GM21825 (cell line): Measurements from ENCODE around the gene DDHD1.

Experiments used
- ATAC-seq: cut with Tn5 transposase; IDR thresholded peaks from one replicate; pipeline ENCODE4 v1.9.1; 2021; ENCODE audit warnings: mild to moderate bottlenecking, moderate library complexity; ENCODE audit not compliant: unreplicated experiment

The DDHD1 gene

GRCh38 chr14:53035336-53036210 lies 117.5 kb downstream of the DDHD1 start:
- no peak for ATAC-seq

- ATAC-seq: no peak
Measured at GRCh38 chr14:53034688-53035230, 118.4 kb downstream of the DDHD1 start.

DNA sequence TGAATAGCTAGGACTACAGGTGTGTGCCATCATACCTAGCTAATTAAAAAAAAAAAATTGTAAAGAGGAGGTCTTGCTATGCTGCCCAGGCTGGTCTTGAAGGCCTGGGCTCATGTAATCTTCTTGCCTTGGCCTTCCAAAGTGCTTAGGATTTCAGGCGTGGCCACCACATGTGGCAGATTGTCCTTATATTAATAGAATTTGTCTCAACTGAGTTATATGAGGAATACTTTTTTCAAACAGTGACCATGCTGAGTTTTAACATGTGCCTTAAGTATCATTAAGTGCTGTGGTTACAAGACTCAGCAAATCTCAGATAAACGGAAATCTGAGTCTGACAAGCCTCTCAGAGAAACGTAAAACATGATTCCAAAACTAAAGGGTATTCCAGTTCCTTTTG lies 119.1 kb downstream of the DDHD1 start:
- no peak for ATAC-seq

- ATAC-seq: no peak
Measured at GRCh38 chr14:53032838-53033390, 120.2 kb downstream of the DDHD1 start.

- no peak for ATAC-seq
Measured at GRCh38 chr14:53032161-53032803, 120.8 kb downstream of the DDHD1 start.

GRCh38 chr14:53027562-53027961 lies 125.6 kb downstream of the DDHD1 start:
- ATAC-seq: no peak

- no peak for ATAC-seq
Measured at GRCh38 chr14:53027041-53027440, 126.1 kb downstream of the DDHD1 start.

DNA sequence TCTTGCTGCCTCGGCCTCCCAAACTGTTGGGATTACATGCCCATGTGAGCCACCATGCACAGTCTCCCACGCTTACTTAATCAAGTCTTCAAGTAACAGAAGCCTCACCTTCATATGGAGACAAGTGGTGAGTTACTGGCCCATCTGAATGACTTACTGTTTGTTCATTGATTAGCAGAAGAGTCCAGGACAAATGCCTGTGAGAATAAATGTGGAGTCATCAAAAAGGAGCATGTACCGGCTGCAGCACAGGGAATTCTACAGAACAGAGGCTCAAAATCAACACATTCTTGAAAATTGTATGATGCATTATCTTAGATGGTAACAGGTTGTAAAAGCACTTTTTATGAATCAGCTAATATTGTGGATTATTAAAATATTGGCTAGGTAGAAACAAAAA lies 129.8 kb downstream of the DDHD1 start:
- ATAC-seq: no peak

- no peak for ATAC-seq
Measured at GRCh38 chr14:53022593-53022992, 130.5 kb downstream of the DDHD1 start.

DNA sequence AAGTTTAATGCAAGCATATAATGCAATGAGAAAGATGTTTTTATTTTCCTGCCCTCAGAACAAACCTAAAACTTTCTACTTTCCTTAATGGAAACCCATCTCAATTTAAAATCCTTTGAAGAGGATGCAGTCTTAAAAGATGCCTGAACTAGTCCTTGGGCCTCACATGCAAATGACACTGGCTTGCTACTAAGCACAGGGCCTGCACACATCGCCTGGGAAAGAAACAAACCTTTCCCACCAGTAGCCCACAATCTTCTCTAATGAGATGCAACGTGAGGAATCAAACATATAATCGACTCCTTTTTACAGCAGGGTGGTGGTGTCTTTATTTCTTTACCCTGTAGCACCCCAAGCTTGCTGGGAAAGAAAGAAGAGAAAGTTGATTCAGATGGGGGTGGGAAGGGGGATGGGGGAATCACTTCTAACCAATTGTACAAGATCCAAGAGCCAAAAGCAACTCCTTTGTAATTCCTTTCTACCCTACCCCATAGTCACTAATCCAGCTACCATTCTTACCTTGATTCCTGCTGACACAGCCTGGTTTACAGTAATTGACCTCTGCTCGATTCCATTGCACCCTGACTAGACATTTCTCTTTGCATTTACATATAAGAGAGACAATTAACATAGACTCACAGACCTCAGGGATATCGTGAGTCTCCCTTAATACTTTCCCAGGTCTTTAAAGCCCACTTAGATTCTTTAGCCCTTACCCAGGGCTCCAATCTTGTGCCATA lies 132.8 kb downstream of the DDHD1 start:
- ATAC-seq: no peak

DNA sequence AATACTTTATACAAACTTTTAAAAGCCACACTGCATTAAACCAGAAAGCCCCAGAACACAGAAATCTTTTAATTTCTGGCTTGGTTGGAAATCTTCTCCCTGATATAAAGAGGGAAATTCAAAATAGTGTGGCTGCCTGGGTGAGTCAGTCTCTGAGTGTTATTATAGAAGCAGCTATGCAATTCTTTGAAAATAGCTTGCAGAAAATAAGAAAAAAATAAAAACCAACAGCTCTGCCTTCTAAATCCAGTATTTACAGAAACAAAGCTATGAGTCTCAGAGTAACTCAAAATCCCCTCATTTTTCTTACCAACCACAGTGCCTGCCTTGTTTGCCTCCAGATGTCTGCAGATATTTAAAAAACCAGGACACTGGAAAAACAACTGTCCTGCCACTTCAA lies 133.7 kb downstream of the DDHD1 start:
- no peak for ATAC-seq

GRCh38 chr14:53017837-53018236 lies 135.3 kb downstream of the DDHD1 start:
- no peak for ATAC-seq

GRCh38 chr14:53016919-53017318 lies 136.2 kb downstream of the DDHD1 start:
- no peak for ATAC-seq

GRCh38 chr14:53016491-53016890 lies 136.6 kb downstream of the DDHD1 start:
- no peak for ATAC-seq

DNA sequence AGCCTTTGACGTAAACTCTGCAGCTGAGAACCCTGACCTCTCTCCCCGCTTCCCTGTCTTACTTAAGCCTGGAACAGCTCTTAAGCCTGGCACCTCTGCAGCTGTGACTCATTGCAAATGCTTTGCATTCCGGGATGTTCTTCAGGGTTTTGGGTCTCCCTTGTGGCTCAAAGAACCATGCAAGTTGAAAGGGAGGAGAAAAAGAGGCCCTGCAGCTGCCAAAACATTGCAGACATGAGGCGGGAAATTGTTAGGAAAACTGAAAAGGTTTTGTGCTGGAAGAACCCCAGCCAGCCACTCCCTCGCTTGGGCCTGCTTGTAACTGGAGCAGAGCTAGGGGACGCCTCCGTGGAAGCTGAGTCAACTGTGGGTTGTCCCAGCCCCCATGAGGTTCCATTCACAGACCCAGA lies 142.1 kb downstream of the DDHD1 start:
- ATAC-seq: no peak

DNA sequence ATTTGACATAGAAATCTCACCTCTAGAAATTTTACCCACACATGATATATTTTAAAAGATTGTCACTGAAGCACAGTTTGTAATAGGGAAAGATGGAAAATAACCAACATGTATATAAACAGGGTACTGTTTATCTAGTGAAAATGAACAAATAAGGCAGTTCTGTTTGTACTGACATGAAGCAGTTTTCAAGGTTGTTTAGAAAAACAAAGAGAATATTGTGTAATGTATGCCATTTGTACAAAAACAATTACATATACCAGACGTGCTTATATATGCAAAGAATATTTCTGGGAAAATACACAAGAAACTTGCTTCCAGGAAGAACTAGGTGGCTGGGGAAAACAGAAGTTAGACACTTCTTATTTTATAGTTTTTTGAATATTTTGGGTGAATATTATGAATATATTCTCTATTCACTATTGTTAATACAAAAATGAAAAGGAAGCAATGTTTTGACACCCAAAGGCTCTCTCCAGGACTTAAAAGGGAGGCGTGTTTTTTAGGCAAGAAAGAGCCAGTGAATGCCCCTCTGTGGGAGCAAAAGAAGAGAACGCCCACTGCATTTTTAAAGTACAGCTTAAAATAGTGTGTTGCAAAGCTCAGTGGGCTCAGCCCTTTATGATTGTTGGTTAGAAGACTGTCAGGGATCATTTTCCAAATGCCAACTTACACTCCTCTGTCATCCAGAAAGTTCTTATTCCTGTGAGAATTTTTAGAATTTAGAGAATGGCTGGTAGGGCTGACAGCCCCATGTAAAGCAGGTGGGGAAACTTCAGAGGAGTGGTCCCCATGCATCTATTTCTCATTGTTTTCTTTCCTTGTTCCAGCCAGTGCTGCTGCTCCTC lies 142.7 kb downstream of the DDHD1 start:
- no peak for ATAC-seq

DNA sequence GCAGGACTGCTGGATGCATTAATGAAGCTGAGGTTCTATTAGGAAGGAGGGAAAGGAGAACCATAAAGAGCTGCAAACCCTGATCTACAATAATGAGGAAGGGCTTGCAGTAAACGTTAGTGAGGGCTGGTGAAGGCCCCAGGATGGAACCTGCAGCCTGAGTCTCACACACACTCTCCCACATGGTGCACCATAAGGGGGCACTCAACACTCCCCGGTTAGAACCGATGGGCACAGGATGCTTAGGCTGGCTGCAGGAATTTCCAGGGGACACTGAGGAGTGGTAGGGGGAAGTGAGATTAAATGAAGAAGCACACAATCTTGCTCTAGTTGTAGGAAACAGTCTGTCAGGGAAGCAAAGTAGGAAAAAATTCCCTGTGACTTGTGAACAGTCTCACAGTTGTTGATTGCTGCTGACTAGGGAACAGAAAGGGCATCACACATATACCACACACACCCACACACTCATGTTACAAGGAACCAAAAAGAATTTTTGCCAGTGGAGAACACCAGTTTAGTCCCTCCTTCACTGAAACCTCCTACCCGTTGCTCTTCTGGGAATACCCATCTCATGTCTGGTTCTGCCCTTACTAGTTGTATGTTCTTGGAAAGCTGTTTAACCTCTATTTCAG lies 146.1 kb downstream of the DDHD1 start:
- ATAC-seq: no peak

GRCh38 chr14:53004976-53005375 lies 148.1 kb downstream of the DDHD1 start:
- ATAC-seq: no peak

DNA sequence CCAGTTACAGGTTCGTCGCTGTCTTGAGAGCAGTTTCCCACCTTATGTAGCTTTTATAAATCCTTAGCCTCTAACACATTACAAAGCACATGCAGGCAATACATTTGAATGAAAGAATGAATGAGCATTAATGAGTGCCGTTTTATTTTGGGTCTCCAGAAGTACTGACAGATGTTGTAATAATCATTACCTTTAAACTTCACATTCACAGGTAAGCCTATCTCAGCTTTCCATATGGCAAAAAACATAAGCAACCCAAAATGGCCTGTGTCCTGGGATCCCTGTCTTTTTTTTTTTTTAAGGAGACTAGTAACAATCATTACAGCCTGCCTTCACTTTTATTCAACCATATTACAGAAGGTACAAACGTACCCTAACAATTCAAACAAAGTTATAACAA lies 149.3 kb downstream of the DDHD1 start:
- no peak for ATAC-seq

GRCh38 chr14:53002576-53002975 lies 150.5 kb downstream of the DDHD1 start:
- no peak for ATAC-seq
